Neural cell (in vitro differentiated cells): ENCODE measurements around the gene AMDHD2.

Experiments
- EP300 ChIP-seq: fragments of 450-650 bp; conservative IDR thresholded peaks from 2 replicates; pipeline ENCODE4 v1.6.1; 2014; ENCODE audit warnings: antibody characterized with exemption, mild to moderate bottlenecking, moderate library complexity; ENCODE audit not compliant: poor library complexity, severe bottlenecking
- EZH2 ChIP-seq: fragments of 200-600, 300-800 bp; shearing (Covaris generic), sonication (generic); IDR thresholded peaks from 2 replicates; pipeline ENCODE4 v1.6.1; 2014; ENCODE audit warnings: antibody characterized with exemption, low read length, borderline replicate concordance, mild to moderate bottlenecking; ENCODE audit not compliant: insufficient read depth, poor library complexity, severe bottlenecking
- MXI1 ChIP-seq: fragments of 450-650 bp; conservative IDR thresholded peaks from 2 replicates; pipeline ENCODE4 v1.6.1; 2014; ENCODE audit warnings: antibody characterized with exemption, mild to moderate bottlenecking; ENCODE audit not compliant: poor library complexity, severe bottlenecking
- POLR2AphosphoS5 ChIP-seq: IDR thresholded peaks from 2 replicates; pipeline ENCODE4 v1.6.1; 2012
- TAF1 ChIP-seq: IDR thresholded peaks from 2 replicates; pipeline ENCODE4 v1.6.1; 2012; ENCODE audit warnings: low read depth
- TF ChIP-seq, protein P1 (sequence below): fragments of 450-650 bp; IDR thresholded peaks from 2 replicates; pipeline ENCODE4 v1.5.1; 2014; ENCODE audit warnings: antibody characterized with exemption, mild to moderate bottlenecking, moderate library complexity; ENCODE audit not compliant: poor library complexity, severe bottlenecking
- TF ChIP-seq, protein P2 (sequence below): IDR thresholded peaks from 2 replicates; pipeline ENCODE4 v1.6.1; 2012; ENCODE audit warnings: borderline replicate concordance

DNA sequence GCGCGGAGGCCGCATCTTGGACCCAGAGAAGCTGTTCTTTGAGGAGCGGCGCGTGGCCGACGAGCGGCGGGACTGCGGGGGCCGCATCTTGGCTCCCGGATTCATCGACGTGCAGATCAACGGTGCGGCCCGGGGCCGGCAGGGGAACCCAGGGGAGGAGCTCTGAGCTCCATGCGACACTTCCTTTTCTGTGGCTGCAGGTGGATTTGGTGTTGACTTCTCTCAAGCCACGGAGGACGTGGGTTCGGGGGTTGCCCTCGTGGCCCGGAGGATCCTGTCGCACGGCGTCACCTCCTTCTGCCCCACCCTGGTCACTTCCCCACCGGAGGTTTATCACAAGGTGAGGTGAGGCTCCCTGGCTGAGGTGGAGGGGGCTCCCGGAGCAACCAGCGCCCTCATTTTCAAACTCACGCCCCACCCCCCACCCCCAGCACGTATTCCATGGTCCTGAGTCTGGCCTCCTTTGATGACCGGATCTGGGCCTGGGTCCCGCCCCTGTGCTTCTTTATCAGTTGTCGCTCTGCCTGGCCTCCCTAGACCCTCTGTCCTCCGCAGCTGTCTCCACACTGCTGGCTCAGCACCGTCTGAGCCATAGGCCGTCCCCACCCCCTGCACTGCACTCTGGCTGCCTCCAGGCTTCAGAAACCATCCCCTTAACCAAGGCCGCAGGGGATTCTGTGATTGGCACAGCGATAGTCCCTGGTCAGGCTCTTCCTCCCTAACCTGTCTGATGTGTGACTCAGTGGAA is 787 bp downstream of the AMDHD2 start:
- TF ChIP-seq, protein P1, sequence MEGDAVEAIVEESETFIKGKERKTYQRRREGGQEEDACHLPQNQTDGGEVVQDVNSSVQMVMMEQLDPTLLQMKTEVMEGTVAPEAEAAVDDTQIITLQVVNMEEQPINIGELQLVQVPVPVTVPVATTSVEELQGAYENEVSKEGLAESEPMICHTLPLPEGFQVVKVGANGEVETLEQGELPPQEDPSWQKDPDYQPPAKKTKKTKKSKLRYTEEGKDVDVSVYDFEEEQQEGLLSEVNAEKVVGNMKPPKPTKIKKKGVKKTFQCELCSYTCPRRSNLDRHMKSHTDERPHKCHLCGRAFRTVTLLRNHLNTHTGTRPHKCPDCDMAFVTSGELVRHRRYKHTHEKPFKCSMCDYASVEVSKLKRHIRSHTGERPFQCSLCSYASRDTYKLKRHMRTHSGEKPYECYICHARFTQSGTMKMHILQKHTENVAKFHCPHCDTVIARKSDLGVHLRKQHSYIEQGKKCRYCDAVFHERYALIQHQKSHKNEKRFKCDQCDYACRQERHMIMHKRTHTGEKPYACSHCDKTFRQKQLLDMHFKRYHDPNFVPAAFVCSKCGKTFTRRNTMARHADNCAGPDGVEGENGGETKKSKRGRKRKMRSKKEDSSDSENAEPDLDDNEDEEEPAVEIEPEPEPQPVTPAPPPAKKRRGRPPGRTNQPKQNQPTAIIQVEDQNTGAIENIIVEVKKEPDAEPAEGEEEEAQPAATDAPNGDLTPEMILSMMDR: no peak
- TF ChIP-seq POLR2AphosphoS5 (no peak), EZH2 (no peak), EP300 (no peak), TAF1 (no peak), MXI1 (no peak)
- TF ChIP-seq, protein P2, sequence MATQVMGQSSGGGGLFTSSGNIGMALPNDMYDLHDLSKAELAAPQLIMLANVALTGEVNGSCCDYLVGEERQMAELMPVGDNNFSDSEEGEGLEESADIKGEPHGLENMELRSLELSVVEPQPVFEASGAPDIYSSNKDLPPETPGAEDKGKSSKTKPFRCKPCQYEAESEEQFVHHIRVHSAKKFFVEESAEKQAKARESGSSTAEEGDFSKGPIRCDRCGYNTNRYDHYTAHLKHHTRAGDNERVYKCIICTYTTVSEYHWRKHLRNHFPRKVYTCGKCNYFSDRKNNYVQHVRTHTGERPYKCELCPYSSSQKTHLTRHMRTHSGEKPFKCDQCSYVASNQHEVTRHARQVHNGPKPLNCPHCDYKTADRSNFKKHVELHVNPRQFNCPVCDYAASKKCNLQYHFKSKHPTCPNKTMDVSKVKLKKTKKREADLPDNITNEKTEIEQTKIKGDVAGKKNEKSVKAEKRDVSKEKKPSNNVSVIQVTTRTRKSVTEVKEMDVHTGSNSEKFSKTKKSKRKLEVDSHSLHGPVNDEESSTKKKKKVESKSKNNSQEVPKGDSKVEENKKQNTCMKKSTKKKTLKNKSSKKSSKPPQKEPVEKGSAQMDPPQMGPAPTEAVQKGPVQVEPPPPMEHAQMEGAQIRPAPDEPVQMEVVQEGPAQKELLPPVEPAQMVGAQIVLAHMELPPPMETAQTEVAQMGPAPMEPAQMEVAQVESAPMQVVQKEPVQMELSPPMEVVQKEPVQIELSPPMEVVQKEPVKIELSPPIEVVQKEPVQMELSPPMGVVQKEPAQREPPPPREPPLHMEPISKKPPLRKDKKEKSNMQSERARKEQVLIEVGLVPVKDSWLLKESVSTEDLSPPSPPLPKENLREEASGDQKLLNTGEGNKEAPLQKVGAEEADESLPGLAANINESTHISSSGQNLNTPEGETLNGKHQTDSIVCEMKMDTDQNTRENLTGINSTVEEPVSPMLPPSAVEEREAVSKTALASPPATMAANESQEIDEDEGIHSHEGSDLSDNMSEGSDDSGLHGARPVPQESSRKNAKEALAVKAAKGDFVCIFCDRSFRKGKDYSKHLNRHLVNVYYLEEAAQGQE: no peak
